D721Med (cell line): ENCODE measurements around the gene ASXL3.

ENCODE experiments used
- DNase-seq: peaks from one replicate; pipeline ENCODE4 v3.0.0; 2011; ENCODE audit warnings: low spot score; ENCODE audit not compliant: insufficient read length
- FAIRE-seq: peaks from 2 replicates; lab custom pipeline; 2011; peaks lifted over from hg19 to GRCh38; lab: Jason Lieb, UNC
- CTCF ChIP-seq: IDR thresholded peaks from 2 replicates; pipeline ENCODE4 v1.5.1; 2012; ENCODE audit warnings: mild to moderate bottlenecking, control low read depth; ENCODE audit not compliant: insufficient read depth; ENCODE audit errors: missing control alignments

Gene ASXL3

GRCh38 chr18:33781429-33781828, 203.4 kb downstream of the ASXL3 start:
- FAIRE-seq (no peak), DNase-seq (no peak)
- no peak for TF ChIP-seq CTCF
